ENCODE measurements around the gene DIRAS3. TPM values are rescaled to one million over a fixed set of nuclear protein-coding genes. Genes with fewer than 3 reads are reported as not detected.
"Not testable (repeated sequence)": the region's sequence is repeated elsewhere in the genome, so short reads cannot be mapped to it uniquely, and the experiment has no call there.

DIRAS3 gene
- total RNA-seq: not detected

- H3K4me1 Mint-ChIP-seq (ENCODE audit: low read depth): peaks cover 6% of the 10 kb centered on the region
- H3K9me3 Mint-ChIP-seq: peaks cover 2% of the 10 kb centered on the region
- H3K27ac Mint-ChIP-seq: no peak within 1 kb of the TSS
- H3K27me3 Mint-ChIP-seq (ENCODE audit: low read depth): peaks cover 26% of the 10 kb centered on the region
- intact Hi-C loops (cut with micrococcal nuclease): no loop called here
- no peaks in the 10 kb centered on the region for H3K36me3 Mint-ChIP-seq (ENCODE audit: low read depth)
- CTCF ChIA-PET: interaction anchor here (1.1 kb wide), 1 partner anchor 284 kb away, joined by 4 read pairs; no protein-coding TSS in a partner anchor
- no peak for DNase-seq
- H3K4me3 Mint-ChIP-seq: no peak within 1 kb of the TSS
These were observed at the start of gene DIRAS3 for GRCh38 chr1:68049941-68050878. Gene DIRAS3 (minus strand): TSS chr1:68050627. CDS start chr1:68047297, 3,330 bp downstream.

GRCh38 chr1:68093737-68094136, 43.3 kb upstream of the DIRAS3 start:
- intact Hi-C loops (cut with micrococcal nuclease): no loop called here
- no peaks in the 10 kb centered on the region for H3K4me1 Mint-ChIP-seq (ENCODE audit: low read depth)
- no peaks in the 10 kb centered on the region for H3K36me3 Mint-ChIP-seq (ENCODE audit: low read depth)
- no peak overlapping the region for H3K27ac Mint-ChIP-seq
- no peaks in the 10 kb centered on the region for H3K27me3 Mint-ChIP-seq (ENCODE audit: low read depth)
- DNase-seq: no peak
- no peak overlapping the region for H3K4me3 Mint-ChIP-seq
- H3K9me3 Mint-ChIP-seq: no peaks in the 10 kb centered on the region
- CTCF ChIA-PET: interaction anchor here (1.1 kb wide), 1 partner anchor 23 kb away, joined by 4 read pairs; no protein-coding TSS in a partner anchor

GRCh38 chr1:68087184-68087583, 36.8 kb upstream of the DIRAS3 start:
- no peaks in the 10 kb centered on the region for H3K9me3 Mint-ChIP-seq
- intact Hi-C loops (cut with micrococcal nuclease): no loop called here
- no peak overlapping the region for H3K27ac Mint-ChIP-seq
- no peak overlapping the region for H3K4me3 Mint-ChIP-seq
- no peak for DNase-seq
- H3K4me1 Mint-ChIP-seq (ENCODE audit: low read depth): no peaks in the 10 kb centered on the region
- no peaks in the 10 kb centered on the region for H3K36me3 Mint-ChIP-seq (ENCODE audit: low read depth)
- CTCF ChIA-PET: no interaction called here
- H3K27me3 Mint-ChIP-seq (ENCODE audit: low read depth): peaks cover 5% of the 10 kb centered on the region

- DNase-seq: no peak
- CTCF ChIA-PET: no interaction called here
- H3K4me1 Mint-ChIP-seq (ENCODE audit: low read depth): no peaks in the 10 kb centered on the region
- no peak overlapping the region for H3K27ac Mint-ChIP-seq
- no peaks in the 10 kb centered on the region for H3K36me3 Mint-ChIP-seq (ENCODE audit: low read depth)
- no peak overlapping the region for H3K4me3 Mint-ChIP-seq
- H3K9me3 Mint-ChIP-seq: no peaks in the 10 kb centered on the region
- intact Hi-C loops (cut with micrococcal nuclease): no loop called here
- peaks cover 5% of the 10 kb centered on the region for H3K27me3 Mint-ChIP-seq (ENCODE audit: low read depth)
These were observed 35.3 kb upstream of the DIRAS3 start for GRCh38 chr1:68085752-68086151.

GRCh38 chr1:68083686-68084085, 33.3 kb upstream of the DIRAS3 start:
- H3K27ac Mint-ChIP-seq: no peak overlapping the region
- intact Hi-C loops (cut with micrococcal nuclease): no loop called here
- CTCF ChIA-PET: no interaction called here
- H3K27me3 Mint-ChIP-seq (ENCODE audit: low read depth): peaks cover 5% of the 10 kb centered on the region
- H3K4me3 Mint-ChIP-seq: no peak overlapping the region
- H3K36me3 Mint-ChIP-seq (ENCODE audit: low read depth): no peaks in the 10 kb centered on the region
- H3K4me1 Mint-ChIP-seq (ENCODE audit: low read depth): no peaks in the 10 kb centered on the region
- DNase-seq: no peak
- no peaks in the 10 kb centered on the region for H3K9me3 Mint-ChIP-seq

GRCh38 chr1:68081775-68082283, 31.4 kb upstream of the DIRAS3 start:
- Mint-ChIP-seq H3K36me3 (ENCODE audit: low read depth) (no peaks in the 10 kb centered on the region), H3K9me3 (no peaks in the 10 kb centered on the region), H3K27ac (no peak overlapping the region), H3K27me3 (ENCODE audit: low read depth) (peaks cover 5% of the 10 kb centered on the region), H3K4me3 (no peak overlapping the region), H3K4me1 (ENCODE audit: low read depth) (no peaks in the 10 kb centered on the region)
- no peak for DNase-seq
- CTCF ChIA-PET: no interaction called here
- intact Hi-C loops (cut with micrococcal nuclease): no loop called here

GRCh38 chr1:68078647-68079046, 28.2 kb upstream of the DIRAS3 start:
- Mint-ChIP-seq H3K4me1 (ENCODE audit: low read depth) (no peaks in the 10 kb centered on the region), H3K27me3 (ENCODE audit: low read depth) (peaks cover 5% of the 10 kb centered on the region), H3K27ac (no peak overlapping the region), H3K36me3 (ENCODE audit: low read depth) (no peaks in the 10 kb centered on the region), H3K9me3 (no peaks in the 10 kb centered on the region), H3K4me3 (no peak overlapping the region)
- no peak for DNase-seq
- CTCF ChIA-PET: no interaction called here
- intact Hi-C loops (cut with micrococcal nuclease): no loop called here

- Mint-ChIP-seq H3K27ac (no peak overlapping the region), H3K36me3 (ENCODE audit: low read depth) (no peaks in the 10 kb centered on the region), H3K27me3 (ENCODE audit: low read depth) (no peaks in the 10 kb centered on the region), H3K4me3 (no peak overlapping the region), H3K9me3 (no peaks in the 10 kb centered on the region), H3K4me1 (ENCODE audit: low read depth) (no peaks in the 10 kb centered on the region)
- CTCF ChIA-PET: no interaction called here
- intact Hi-C loops (cut with micrococcal nuclease): no loop called here
- no peak for DNase-seq
These were observed 24.0 kb upstream of the DIRAS3 start for GRCh38 chr1:68074472-68074871.

GRCh38 chr1:68065766-68066165, 15.3 kb upstream of the DIRAS3 start:
- DNase-seq: no peak
- intact Hi-C loops (cut with micrococcal nuclease): no loop called here
- Mint-ChIP-seq H3K4me3 (no peak overlapping the region), H3K9me3 (peaks cover under 1% of the 10 kb centered on the region), H3K27ac (no peak overlapping the region), H3K36me3 (ENCODE audit: low read depth) (no peaks in the 10 kb centered on the region), H3K27me3 (ENCODE audit: low read depth) (no peaks in the 10 kb centered on the region), H3K4me1 (ENCODE audit: low read depth) (no peaks in the 10 kb centered on the region)
- CTCF ChIA-PET: no interaction called here

- H3K9me3 Mint-ChIP-seq; H3K36me3 Mint-ChIP-seq (ENCODE audit: low read depth); CTCF ChIA-PET; H3K4me3 Mint-ChIP-seq; H3K27me3 Mint-ChIP-seq (ENCODE audit: low read depth); H3K27ac Mint-ChIP-seq; DNase-seq; H3K4me1 Mint-ChIP-seq (ENCODE audit: low read depth); intact Hi-C loops (cut with micrococcal nuclease): not testable (repeated sequence)
These were observed 7.6 kb upstream of the DIRAS3 start for GRCh38 chr1:68058053-68058452.

GRCh38 chr1:68057564-68057963, 7.1 kb upstream of the DIRAS3 start:
- Mint-ChIP-seq H3K27ac (no peak overlapping the region), H3K4me1 (ENCODE audit: low read depth) (no peaks in the 10 kb centered on the region), H3K4me3 (no peak overlapping the region), H3K36me3 (ENCODE audit: low read depth) (no peaks in the 10 kb centered on the region), H3K27me3 (ENCODE audit: low read depth) (peaks cover 2% of the 10 kb centered on the region), H3K9me3 (peaks cover 4% of the 10 kb centered on the region)
- DNase-seq: no peak
- CTCF ChIA-PET: no interaction called here
- intact Hi-C loops (cut with micrococcal nuclease): no loop called here

- no peaks in the 10 kb centered on the region for H3K36me3 Mint-ChIP-seq (ENCODE audit: low read depth)
- no peaks in the 10 kb centered on the region for H3K4me1 Mint-ChIP-seq (ENCODE audit: low read depth)
- CTCF ChIA-PET: no interaction called here
- H3K9me3 Mint-ChIP-seq: peaks cover 4% of the 10 kb centered on the region
- intact Hi-C loops (cut with micrococcal nuclease): no loop called here
- H3K27me3 Mint-ChIP-seq (ENCODE audit: low read depth): peaks cover 2% of the 10 kb centered on the region
- no peak overlapping the region for H3K4me3 Mint-ChIP-seq
- no peak for DNase-seq
- no peak overlapping the region for H3K27ac Mint-ChIP-seq
These were observed 6.6 kb upstream of the DIRAS3 start for GRCh38 chr1:68057050-68057449.

GRCh38 chr1:68051475-68051874, 1.0 kb upstream of the DIRAS3 start:
- Mint-ChIP-seq H3K4me3 (no peak overlapping the region), H3K9me3 (peaks cover 2% of the 10 kb centered on the region), H3K27ac (no peak overlapping the region), H3K36me3 (ENCODE audit: low read depth) (no peaks in the 10 kb centered on the region), H3K4me1 (ENCODE audit: low read depth) (peaks cover 6% of the 10 kb centered on the region), H3K27me3 (ENCODE audit: low read depth) (peaks cover 23% of the 10 kb centered on the region)
- intact Hi-C loops (cut with micrococcal nuclease): no loop called here
- DNase-seq: no peak
- CTCF ChIA-PET: interaction anchor here (0.5 kb wide), 1 partner anchor 1284 kb away, joined by 3 read pairs; no protein-coding TSS in a partner anchor

All from activated naive CD4-positive, alpha-beta T cell treated with anti-CD3 and anti-CD28 coated beads for 36 hours (primary cell).